SK-N-SH treated with all-trans-retinoic acid at 6 μM for 48 hours (cell line): ENCODE results near the gene CCR6.

Experiments used
- ARNTL ChIP-seq: fragments of 450-650 bp; formaldehyde crosslinking; IDR thresholded peaks from 2 replicates; pipeline ENCODE4 v1.5.0; 2020; ENCODE audit warnings: low read depth, mild to moderate bottlenecking, moderate library complexity, borderline replicate concordance
- BACH2 ChIP-seq: fragments of 250-450 bp; sonication (Bioruptor Pico); IDR thresholded peaks from 2 replicates; pipeline ENCODE4 v1.9.0; 2021; ENCODE audit warnings: mild to moderate bottlenecking, borderline replicate concordance
- CSRNP3 ChIP-seq: fragments of 250-450 bp; sonication (Bioruptor Pico); IDR thresholded peaks from 2 replicates; pipeline ENCODE4 v1.5.1; 2021; ENCODE audit warnings: mild to moderate bottlenecking, moderate library complexity
- PATZ1 ChIP-seq: fragments of 250-450 bp; sonication (Bioruptor Pico); IDR thresholded peaks from 2 replicates; pipeline ENCODE4 v1.8.0; 2020; ENCODE audit warnings: mild to moderate bottlenecking, moderate library complexity, borderline replicate concordance
- RARB ChIP-seq: fragments of 250-450 bp; sonication (Bioruptor Pico); IDR thresholded peaks from 2 replicates; pipeline ENCODE4 v1.8.0; 2021; ENCODE audit warnings: mild to moderate bottlenecking, moderate library complexity
- SNAI2 ChIP-seq: fragments of 250-450 bp; sonication (Bioruptor Pico); IDR thresholded peaks from 2 replicates; pipeline ENCODE4 v1.5.0; 2020; ENCODE audit warnings: mild to moderate bottlenecking, moderate library complexity
- TCF4 ChIP-seq: fragments of 250-450 bp; sonication (Bioruptor Pico); IDR thresholded peaks from 2 replicates; pipeline ENCODE4 v1.8.0; 2021; ENCODE audit warnings: mild to moderate bottlenecking, moderate library complexity, borderline replicate concordance
- TOX ChIP-seq: fragments of 250-450 bp; sonication (Bioruptor Pico); IDR thresholded peaks from 2 replicates; pipeline ENCODE4 v1.8.0; 2021; ENCODE audit warnings: mild to moderate bottlenecking, moderate library complexity, borderline replicate concordance
- ZC3H10 ChIP-seq: fragments of 250-450 bp; sonication (Bioruptor Pico); IDR thresholded peaks from 2 replicates; pipeline ENCODE4 v1.5.1; 2021; ENCODE audit warnings: mild to moderate bottlenecking, moderate library complexity
- ZFP3 ChIP-seq: fragments of 250-450 bp; sonication (Bioruptor Pico); IDR thresholded peaks from 2 replicates; pipeline ENCODE4 v1.5.0; 2020; ENCODE audit warnings: mild to moderate bottlenecking, moderate library complexity
- ZNF565 ChIP-seq: fragments of 450-650 bp; formaldehyde crosslinking; conservative IDR thresholded peaks from 2 replicates; pipeline ENCODE4 v1.5.0; 2020; ENCODE audit warnings: low read depth, mild to moderate bottlenecking, moderate library complexity
- ZNF70 ChIP-seq: fragments of 450-650 bp; formaldehyde crosslinking; IDR thresholded peaks from 2 replicates; pipeline ENCODE4 v1.5.0; 2020; ENCODE audit warnings: mild to moderate bottlenecking, moderate library complexity
- ZNF8 ChIP-seq: fragments of 450-650 bp; formaldehyde crosslinking; IDR thresholded peaks from 2 replicates; pipeline ENCODE4 v1.5.0; 2020; ENCODE audit warnings: mild to moderate bottlenecking, moderate library complexity

DNA sequence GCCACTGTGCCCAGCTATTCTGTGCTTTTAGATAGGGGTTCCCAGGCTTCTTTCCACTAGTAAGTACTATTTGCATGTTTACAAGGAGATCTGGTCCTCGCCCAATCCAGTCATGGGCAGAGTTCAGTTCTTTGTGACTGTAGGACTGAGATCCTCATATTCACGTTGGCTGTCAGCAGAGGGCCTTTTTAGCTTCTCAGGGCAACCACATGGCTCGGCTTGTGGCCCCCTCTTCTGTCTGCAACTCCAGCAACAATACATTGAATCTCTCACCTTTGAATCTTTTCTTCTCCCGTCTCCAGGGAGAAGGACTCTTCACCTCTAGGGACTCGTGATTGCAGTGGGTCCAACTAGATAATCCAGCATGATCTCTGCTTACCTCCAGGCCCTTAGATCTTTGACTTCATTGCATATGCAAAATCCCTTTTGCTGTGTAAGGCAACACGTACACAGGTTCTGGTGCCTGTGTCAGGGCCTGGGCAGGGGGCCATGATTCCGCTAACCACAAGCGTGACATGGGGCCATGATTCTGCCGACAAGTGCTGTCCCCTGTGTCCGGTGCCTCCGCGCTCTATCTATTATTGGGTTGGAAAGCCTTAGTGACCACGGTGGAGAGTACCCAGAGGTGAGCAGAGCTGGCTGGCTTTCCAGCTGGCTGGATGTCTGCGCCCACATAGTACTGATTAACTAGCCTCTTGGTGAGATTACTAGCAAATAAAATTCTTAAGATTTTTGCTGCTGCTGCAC is 5.1 kb downstream of the CCR6 start:
- no peak for TF ChIP-seq TCF4 (CRISPR knock-in tag)
- TF ChIP-seq ARNTL (CRISPR knock-in tag) = no peak
- TF ChIP-seq ZNF8 (CRISPR knock-in tag) = no peak
- no peak for TF ChIP-seq BACH2 (CRISPR knock-in tag)
- TF ChIP-seq TOX (CRISPR knock-in tag) = no peak
- no peak for TF ChIP-seq ZC3H10 (CRISPR knock-in tag)
- TF ChIP-seq PATZ1 (CRISPR knock-in tag) = no peak
- TF ChIP-seq SNAI2 = no peak
- no peak for TF ChIP-seq ZNF565 (CRISPR knock-in tag)
- TF ChIP-seq ZNF70 (CRISPR knock-in tag) = no peak
- no peak for TF ChIP-seq ZFP3 (CRISPR knock-in tag)
- TF ChIP-seq RARB (CRISPR knock-in tag) = no peak
- no peak for TF ChIP-seq CSRNP3 (CRISPR knock-in tag)
